OCI-LY3 (cell line): ENCODE results near the gene DUOX2.

ENCODE experiments used
- H2AFZ ChIP-seq: fragments of 200-600, 300-600 bp; shearing (Covaris generic); 2 replicates; pipeline ENCODE4 v1.6.0; 2014; ENCODE audit warnings: antibody characterized with exemption, low read depth, low read length
- H3K27ac ChIP-seq: fragments of 200-600, 300-600 bp; sonication (generic); 2 replicates; pipeline ENCODE4 v1.5.1; 2014; ENCODE audit warnings: mild to moderate bottlenecking, low read length, moderate library complexity, mixed read lengths
- H3K27me3 ChIP-seq: fragments of 200-600, 300-600 bp; sonication (generic); 2 replicates; pipeline ENCODE4 v1.6.1; 2014; ENCODE audit warnings: low read depth, low read length, mixed read lengths
- H3K36me3 ChIP-seq: fragments of 200-600, 300-600 bp; sonication (generic); replicated peaks from 2 replicates; pipeline ENCODE3; 2014; ENCODE audit warnings: low read depth, low read length, mixed read lengths
- H3K4me1 ChIP-seq: fragments of 300-600, 200-600 bp; sonication (generic); 2 replicates; pipeline ENCODE4 v1.6.1; 2014; ENCODE audit warnings: low read length, mixed read lengths
- H3K4me2 ChIP-seq: fragments of 200-600, 300-600 bp; sonication (generic); 2 replicates; pipeline ENCODE4 v1.6.1; 2014; ENCODE audit warnings: low read length, mixed read lengths
- H3K4me3 ChIP-seq: fragments of 300-600, 200-600 bp; sonication (generic); 2 replicates; pipeline ENCODE4 v1.5.1; 2014; ENCODE audit warnings: antibody characterized with exemption, mild to moderate bottlenecking, low read length, moderate library complexity
- H3K79me2 ChIP-seq: fragments of 300-600, 200-600 bp; shearing (Covaris generic); 2 replicates; pipeline ENCODE4 v1.6.1; 2014; ENCODE audit warnings: mild to moderate bottlenecking, low read length, mixed read lengths
- H3K9ac ChIP-seq: fragments of 300-600, 200-600 bp; shearing (Covaris generic); 2 replicates; pipeline ENCODE4 v1.6.0; 2014; ENCODE audit warnings: mild to moderate bottlenecking, low read length, moderate library complexity
- H3K9me3 ChIP-seq: fragments of 200-600, 300-600 bp; shearing (Covaris generic); 2 replicates; pipeline ENCODE4 v1.6.1; 2014; ENCODE audit warnings: low read length, mixed read lengths; ENCODE audit not compliant: insufficient read depth
- H4K20me1 ChIP-seq: fragments of 200-600, 300-600 bp; sonication (generic); 2 replicates; pipeline ENCODE4 v1.6.1; 2016; ENCODE audit warnings: low read length, mixed read lengths; ENCODE audit not compliant: insufficient read depth
- EZH2phosphoT487 ChIP-seq: fragments of 200-600 bp; shearing (Covaris generic); IDR thresholded peaks from 2 replicates; pipeline ENCODE4 v1.6.1; 2018; ENCODE audit warnings: antibody characterized with exemption, mixed run types, low read depth
- TF ChIP-seq, protein P1 (sequence below): fragments of 200-600, 300-600 bp; sonication (generic); IDR thresholded peaks from 2 replicates; pipeline ENCODE4 v1.5.1; 2014; ENCODE audit warnings: antibody characterized with exemption, low read length, low read depth

The DUOX2 gene

DNA sequence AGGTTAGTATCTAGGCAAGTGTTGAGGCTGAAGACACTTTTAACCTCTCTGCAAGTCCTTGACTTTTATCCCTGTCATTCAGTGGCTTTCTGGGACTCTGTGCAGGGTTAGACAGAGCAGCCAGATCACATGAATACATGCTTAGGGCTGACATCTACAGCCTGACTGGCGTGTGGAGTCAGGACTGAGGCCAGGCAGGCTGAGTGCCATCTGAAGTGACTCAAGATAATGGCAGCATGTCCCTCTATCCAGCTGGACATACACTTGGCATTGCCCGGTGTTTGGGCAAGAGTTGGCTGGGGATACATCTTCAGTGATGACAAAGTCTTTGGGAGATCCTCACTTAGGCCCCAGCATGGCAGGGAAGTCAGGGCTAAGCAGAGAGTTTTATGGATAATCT lies 22.4 kb downstream of the DUOX2 start:
- no peak overlapping the region for H3K27ac ChIP-seq
- H3K4me3 ChIP-seq, result no peak overlapping the region
- peaks cover 28% of the 10 kb centered on the region for H3K27me3 ChIP-seq
- no peaks in the 10 kb centered on the region for H4K20me1 ChIP-seq
- TF ChIP-seq EZH2phosphoT487, result no peak
- TF ChIP-seq, protein P1, sequence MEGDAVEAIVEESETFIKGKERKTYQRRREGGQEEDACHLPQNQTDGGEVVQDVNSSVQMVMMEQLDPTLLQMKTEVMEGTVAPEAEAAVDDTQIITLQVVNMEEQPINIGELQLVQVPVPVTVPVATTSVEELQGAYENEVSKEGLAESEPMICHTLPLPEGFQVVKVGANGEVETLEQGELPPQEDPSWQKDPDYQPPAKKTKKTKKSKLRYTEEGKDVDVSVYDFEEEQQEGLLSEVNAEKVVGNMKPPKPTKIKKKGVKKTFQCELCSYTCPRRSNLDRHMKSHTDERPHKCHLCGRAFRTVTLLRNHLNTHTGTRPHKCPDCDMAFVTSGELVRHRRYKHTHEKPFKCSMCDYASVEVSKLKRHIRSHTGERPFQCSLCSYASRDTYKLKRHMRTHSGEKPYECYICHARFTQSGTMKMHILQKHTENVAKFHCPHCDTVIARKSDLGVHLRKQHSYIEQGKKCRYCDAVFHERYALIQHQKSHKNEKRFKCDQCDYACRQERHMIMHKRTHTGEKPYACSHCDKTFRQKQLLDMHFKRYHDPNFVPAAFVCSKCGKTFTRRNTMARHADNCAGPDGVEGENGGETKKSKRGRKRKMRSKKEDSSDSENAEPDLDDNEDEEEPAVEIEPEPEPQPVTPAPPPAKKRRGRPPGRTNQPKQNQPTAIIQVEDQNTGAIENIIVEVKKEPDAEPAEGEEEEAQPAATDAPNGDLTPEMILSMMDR, result no peak
- no peaks in the 10 kb centered on the region for H3K36me3 ChIP-seq
- H3K4me1 ChIP-seq, result no peaks in the 10 kb centered on the region
- H3K9ac ChIP-seq, result no peak overlapping the region
- no peaks in the 10 kb centered on the region for H3K79me2 ChIP-seq
- no peak overlapping the region for H3K4me2 ChIP-seq
- H2AFZ ChIP-seq, result no peak overlapping the region
- H3K9me3 ChIP-seq, result no peaks in the 10 kb centered on the region

DNA sequence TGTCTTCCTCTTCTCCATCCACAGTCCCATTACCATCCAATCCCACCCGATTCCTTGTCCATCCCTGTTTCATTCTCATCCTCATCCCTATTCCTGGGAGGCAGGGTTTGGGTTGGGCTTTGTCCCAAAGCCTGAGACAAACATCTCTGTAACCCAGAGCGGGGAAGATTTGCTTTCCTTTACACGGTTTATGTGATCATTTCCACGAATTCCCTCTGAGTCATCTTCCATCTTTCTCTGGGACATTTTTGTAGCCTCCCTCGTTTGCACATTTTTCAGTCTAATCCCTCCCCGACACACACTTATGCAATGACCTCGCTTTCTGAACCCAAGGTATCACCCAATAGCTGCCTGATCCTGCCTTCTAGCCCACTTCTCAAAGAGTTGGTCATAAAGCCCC lies 22.8 kb downstream of the DUOX2 start:
- no peak for TF ChIP-seq EZH2phosphoT487
- TF ChIP-seq, protein P1, result no peak
- no peak overlapping the region for H3K9ac ChIP-seq
- no peaks in the 10 kb centered on the region for H3K4me1 ChIP-seq
- no peak overlapping the region for H3K4me2 ChIP-seq
- no peaks in the 10 kb centered on the region for H3K36me3 ChIP-seq
- no peak overlapping the region for H3K4me3 ChIP-seq
- H3K27ac ChIP-seq, result no peak overlapping the region
- H2AFZ ChIP-seq, result no peak overlapping the region
- peaks cover 28% of the 10 kb centered on the region for H3K27me3 ChIP-seq
- no peaks in the 10 kb centered on the region for H3K9me3 ChIP-seq
- H4K20me1 ChIP-seq, result no peaks in the 10 kb centered on the region
- H3K79me2 ChIP-seq, result no peaks in the 10 kb centered on the region

DNA sequence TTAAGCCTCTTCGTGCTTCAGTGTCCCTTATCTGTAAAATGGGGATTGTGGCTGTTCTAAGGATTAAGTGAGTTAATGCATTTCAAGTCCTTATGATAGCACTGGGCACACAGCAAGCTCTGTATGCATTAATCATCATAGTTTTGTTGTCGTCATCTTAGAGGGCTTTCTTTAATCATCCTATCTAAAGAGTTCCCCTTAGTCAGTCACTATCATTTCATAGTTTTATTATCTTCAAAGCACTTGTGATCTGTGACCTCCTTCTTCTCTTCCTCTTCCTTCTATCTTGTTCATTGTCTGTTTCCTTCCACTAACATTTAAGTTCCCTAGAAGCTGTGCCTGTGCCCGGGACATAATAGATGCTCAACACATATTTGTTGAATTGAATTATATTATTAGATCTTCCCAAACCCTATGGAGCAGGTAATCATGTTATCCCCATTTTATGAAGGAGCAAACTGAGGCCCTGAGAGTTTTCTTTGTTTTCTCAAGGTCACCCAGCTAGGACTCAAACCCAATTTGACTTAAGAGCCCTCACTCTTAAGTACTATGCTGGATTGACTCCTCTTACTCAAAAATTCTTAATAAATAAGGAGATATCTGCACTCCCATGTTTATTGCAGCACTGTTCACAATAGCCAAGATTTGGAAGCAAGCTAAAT lies 24.1 kb downstream of the DUOX2 start:
- H3K27ac ChIP-seq, result no peak overlapping the region
- no peaks in the 10 kb centered on the region for H3K36me3 ChIP-seq
- H3K4me2 ChIP-seq, result no peak overlapping the region
- H3K9me3 ChIP-seq, result no peaks in the 10 kb centered on the region
- TF ChIP-seq, protein P1, result no peak
- TF ChIP-seq EZH2phosphoT487, result no peak
- H3K4me1 ChIP-seq, result no peaks in the 10 kb centered on the region
- H4K20me1 ChIP-seq, result no peaks in the 10 kb centered on the region
- no peak overlapping the region for H3K9ac ChIP-seq
- no peak overlapping the region for H2AFZ ChIP-seq
- peaks cover 33% of the 10 kb centered on the region for H3K27me3 ChIP-seq
- H3K79me2 ChIP-seq, result no peaks in the 10 kb centered on the region
- no peak overlapping the region for H3K4me3 ChIP-seq

DNA sequence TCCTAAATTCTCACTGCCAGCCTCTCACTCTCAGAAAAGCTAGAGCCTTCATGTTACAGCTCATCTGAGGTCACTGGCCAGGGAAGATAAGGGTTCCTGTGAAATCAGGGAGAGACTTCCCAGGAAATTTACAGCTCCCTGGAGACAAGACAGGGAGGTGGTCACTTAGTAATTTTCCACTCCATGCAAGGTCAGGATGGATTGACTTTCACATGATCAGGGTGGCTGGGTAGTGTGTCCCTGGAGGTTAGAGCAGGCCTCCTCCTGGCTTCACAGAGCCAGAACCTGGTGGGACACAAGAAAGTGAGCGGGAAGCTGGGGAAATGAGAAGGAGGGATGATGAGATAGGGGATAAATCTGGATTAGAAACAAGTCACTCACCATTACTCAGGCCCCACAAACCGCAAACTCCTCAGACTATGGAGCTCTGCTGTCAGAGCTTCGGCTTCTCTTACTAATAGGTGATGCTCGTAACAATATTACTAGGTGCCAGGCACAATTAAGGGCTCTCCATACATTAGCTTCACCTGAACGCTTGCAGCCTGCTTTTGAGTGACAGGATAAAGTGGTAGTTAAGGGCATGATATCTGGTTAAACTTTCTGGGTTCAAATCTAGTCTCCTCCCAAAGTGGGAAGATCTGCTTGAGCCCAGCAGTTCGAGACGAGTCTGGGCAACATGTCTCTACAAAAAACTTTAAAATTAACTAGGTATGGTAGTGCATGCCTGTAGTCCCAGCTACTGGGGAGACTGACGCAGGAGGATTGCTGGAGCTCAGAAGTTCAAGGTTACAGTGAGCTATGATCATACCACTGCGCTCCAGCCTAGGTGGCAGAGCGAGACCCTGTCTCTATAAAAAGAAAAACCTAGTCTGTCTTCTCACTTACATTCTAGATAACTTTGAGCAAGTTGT lies 24.9 kb downstream of the DUOX2 start:
- no peaks in the 10 kb centered on the region for H4K20me1 ChIP-seq
- no peaks in the 10 kb centered on the region for H3K9me3 ChIP-seq
- no peaks in the 10 kb centered on the region for H3K79me2 ChIP-seq
- no peak overlapping the region for H3K27ac ChIP-seq
- H3K4me2 ChIP-seq, result no peak overlapping the region
- H3K27me3 ChIP-seq, result peaks cover 38% of the 10 kb centered on the region
- no peak overlapping the region for H3K4me3 ChIP-seq
- no peaks in the 10 kb centered on the region for H3K4me1 ChIP-seq
- H3K36me3 ChIP-seq, result no peaks in the 10 kb centered on the region
- no peak overlapping the region for H3K9ac ChIP-seq
- TF ChIP-seq, protein P1, result no peak
- TF ChIP-seq EZH2phosphoT487, result no peak
- no peak overlapping the region for H2AFZ ChIP-seq
